Activated naive CD4-positive, alpha-beta T cell (primary cell): Measurements from ENCODE around the gene COG3.

Source experiments
- DNase-seq, 4 experiments: peaks; one replicate each; lab custom pipeline; 2025; lab: John Stamatoyannopoulos, UW

Gene COG3

GRCh38 chr13:45545686-45546409, 81.1 kb downstream of the COG3 start:
- no peak for DNase-seq

GRCh38 chr13:45546410-45546765, 81.6 kb downstream of the COG3 start:
- no peak for DNase-seq

- DNase-seq = no peak
Measured at GRCh38 chr13:45548281-45548680, 83.5 kb downstream of the COG3 start.

- DNase-seq = no peak
Measured at GRCh38 chr13:45554604-45555109, 89.9 kb downstream of the COG3 start.

- DNase-seq = no peak
Measured at GRCh38 chr13:45564133-45564776, 99.5 kb downstream of the COG3 start.

- DNase-seq = no peak
Measured at GRCh38 chr13:45565331-45565730, 100.6 kb downstream of the COG3 start.

GRCh38 chr13:45575146-45575829, 110.5 kb downstream of the COG3 start:
- DNase-seq = no peak

- no peak for DNase-seq
Measured at GRCh38 chr13:45575830-45576180, 111.1 kb downstream of the COG3 start.

GRCh38 chr13:45576466-45576865, 111.7 kb downstream of the COG3 start:
- DNase-seq = no peak

- no peak for DNase-seq
Measured at GRCh38 chr13:45582408-45583076, 117.8 kb downstream of the COG3 start.

GRCh38 chr13:45584816-45585215, 120.1 kb downstream of the COG3 start:
- DNase-seq = no peak
